Airway epithelial cell (primary cell): Measurements from ENCODE around the gene ZBTB20. TPM values are rescaled to one million over a fixed set of nuclear protein-coding genes. Genes with fewer than 3 reads are reported as not detected.

Experiments used
- total RNA-seq: library from RNA; depleted of rRNA; stranded (reverse); fragments of >200 nt; gene quantifications from 2 replicates; pipeline ENCODE4 v1.2.3, GENCODE V29; 2015

Gene ZBTB20
- total RNA-seq: 1.5 TPM in 2 replicates

GRCh38 chr3:115146418-115147328 is at the start of gene ZBTB20:
Gene ZBTB20, minus strand, starts transcription at chr3:115147288.

DNA sequence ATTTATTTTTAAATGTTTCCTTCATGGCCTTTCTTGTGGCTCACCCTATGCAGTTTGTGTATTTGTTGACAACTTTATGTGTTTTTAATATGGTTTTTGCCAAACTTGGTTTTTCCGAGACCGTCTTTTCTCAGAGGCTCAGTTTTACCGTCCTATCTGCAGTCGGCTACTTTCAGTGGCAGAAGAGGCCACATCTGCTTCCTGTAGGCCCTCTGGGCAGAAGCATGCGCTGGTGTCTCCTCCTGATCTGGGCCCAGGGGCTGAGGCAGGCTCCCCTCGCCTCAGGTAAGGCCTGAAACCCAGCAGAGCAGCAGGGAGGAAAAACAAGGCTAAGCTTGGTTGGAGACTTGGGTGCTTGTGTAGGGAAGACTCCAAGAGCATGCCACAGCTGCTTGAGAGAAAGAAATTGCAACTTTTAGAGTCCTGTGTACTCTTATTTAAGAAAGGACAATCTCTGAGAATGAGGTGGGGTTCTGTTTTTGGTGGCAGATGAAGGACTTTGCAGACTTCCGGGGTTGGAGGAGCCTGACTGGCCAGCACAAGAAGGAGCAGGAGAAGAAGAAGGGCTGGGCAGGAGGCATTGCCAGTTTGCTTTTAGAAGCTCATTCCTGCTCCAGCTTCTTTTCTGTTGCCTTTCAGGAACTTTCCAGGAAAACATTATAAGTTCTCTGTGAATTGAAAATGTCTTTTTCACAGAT is 853.1 kb downstream of the ZBTB20 start, which contains the start of gene TIGIT:
Gene TIGIT (plus strand): TSS at position 191 of the 698 bp plus-strand sequence. CDS start 34 bp downstream, at position 225.

